H1 (cell line): Measurements from ENCODE around the gene VAT1. TPM values are rescaled to one million over a fixed set of nuclear protein-coding genes. Genes with fewer than 3 reads are reported as not detected.
A peak's percentile ranks its signal among the peaks of the same experiment; 100 is the strongest.

Experiments
- CTCF ChIA-PET: fragments of 300-600 bp; sonication (Branson Sonifier 250); formaldehyde crosslinking; loops from one replicate; lab custom pipeline; 2021; ENCODE audit not compliant: partially characterized antibody; lab: Charles Lee
- POLR2A ChIA-PET: fragments of 300-600 bp; sonication (Branson Sonifier 250); formaldehyde crosslinking; loops from one replicate; lab custom pipeline; 2021; ENCODE audit warnings: inconsistent platforms; ENCODE audit not compliant: partially characterized antibody; lab: Charles Lee
- DNase-seq, 2 experiments: peaks; one replicate each; pipeline versions ENCODE4 v3.0.0 to v3.0.0-alpha.2; 2010 to 2022; ENCODE audit warnings: low spot score in 2 of 2, low read depth in 1 of 2, mixed read lengths in 1 of 2
- FAIRE-seq: peaks from 2 replicates; lab custom pipeline; 2011; peaks lifted over from hg19 to GRCh38; lab: Jason Lieb, UNC
- H2AFZ ChIP-seq: 2 replicates; pipeline ENCODE4 v1.8.1; 2012; ENCODE audit warnings: low read length, inconsistent platforms
- H2AK5ac ChIP-seq: 2 replicates; pipeline ENCODE4 v1.6.1; 2013; ENCODE audit warnings: low read depth, low read length
- H2BK120ac ChIP-seq: replicated peaks from 2 replicates; pipeline ENCODE3; 2013; ENCODE audit warnings: low read depth, low read length, inconsistent platforms
- H2BK12ac ChIP-seq: 2 replicates; pipeline ENCODE4 v1.6.1; 2013; ENCODE audit warnings: low read depth, low read length
- H2BK15ac ChIP-seq: 2 replicates; pipeline ENCODE4 v1.6.1; 2013; ENCODE audit warnings: low read length
- H2BK20ac ChIP-seq: 2 replicates; pipeline ENCODE4 v1.6.1; 2013; ENCODE audit warnings: low read length
- H2BK5ac ChIP-seq: 2 replicates; pipeline ENCODE4 v1.6.1; 2013; ENCODE audit warnings: low read depth, low read length
- H3K14ac ChIP-seq: 2 replicates; pipeline ENCODE4 v1.6.1; 2013; ENCODE audit warnings: inconsistent platforms; ENCODE audit not compliant: insufficient read length
- H3K18ac ChIP-seq: 2 replicates; pipeline ENCODE4 v1.6.1; 2013; ENCODE audit warnings: low read length; ENCODE audit errors: extremely low read depth
- H3K23ac ChIP-seq: 2 replicates; pipeline ENCODE4 v1.6.1; 2013; ENCODE audit warnings: inconsistent platforms; ENCODE audit not compliant: insufficient read length
- H3K23me2 ChIP-seq: 2 replicates; pipeline ENCODE4 v1.6.1; 2013; ENCODE audit warnings: low read depth, low read length
- H3K27ac ChIP-seq: 2 replicates; pipeline ENCODE4 v1.6.1; 2011; ENCODE audit warnings: low read depth, low read length, inconsistent platforms
- H3K27me3 ChIP-seq, 4 experiments: replicated peaks in 1 of 4; 1 replicate in 1 of 4; 2 replicates in 3 of 4; pipeline versions ENCODE4 v1.6.1 to v1.8.1; 2011 to 2013; ENCODE audit warnings: low read length in 3 of 4, mild to moderate bottlenecking in 3 of 4, inconsistent platforms in 2 of 4, mixed read lengths in 2 of 4, moderate library complexity in 1 of 4; ENCODE audit not compliant: control insufficient read depth in 3 of 4, insufficient read depth in 3 of 4; ENCODE audit errors: extremely low read depth in 1 of 4
- H3K36me3 ChIP-seq, 4 experiments: 2 replicates each; pipeline versions ENCODE4 v1.6.1 to v1.8.1; 2011 to 2013; ENCODE audit warnings: mild to moderate bottlenecking in 4 of 4, low read length in 3 of 4, moderate library complexity in 2 of 4, control low read depth in 1 of 4, inconsistent platforms in 1 of 4; ENCODE audit not compliant: insufficient read depth in 4 of 4, control insufficient read depth in 2 of 4
- H3K4ac ChIP-seq: replicated peaks from 2 replicates; pipeline ENCODE3; 2013; ENCODE audit warnings: low read length, low read depth, mixed read lengths, inconsistent platforms; ENCODE audit not compliant: insufficient read length
- H3K4me1 ChIP-seq, 4 experiments: replicated peaks in 1 of 4; 1 replicate in 1 of 4; 2 replicates in 3 of 4; pipeline versions ENCODE4 v1.6.1 to v1.8.1; 2011 to 2013; ENCODE audit warnings: low read length in 3 of 4, inconsistent platforms in 2 of 4, mixed read lengths in 1 of 4; ENCODE audit not compliant: insufficient read depth in 4 of 4, control insufficient read depth in 3 of 4
- H3K4me2 ChIP-seq, 2 experiments: 2 replicates each; pipeline versions ENCODE4 v1.6.1 to v1.8.1; 2011 to 2013; ENCODE audit warnings: low read depth in 2 of 2, low read length in 2 of 2, control low read depth in 1 of 2, inconsistent platforms in 1 of 2, mild to moderate bottlenecking in 1 of 2; ENCODE audit not compliant: insufficient read depth in 1 of 2
- H3K4me3 ChIP-seq, 4 experiments: fragments of 200-600, 300-600 bp in 1 of 4; sonication (generic), shearing (Covaris generic), sonication (Bioruptor Twin) in 1 of 4; 2 replicates each; pipeline versions ENCODE4 v1.5.1 to v1.8.1; 2011 to 2016; ENCODE audit warnings: low read length in 4 of 4, low read depth in 3 of 4, control low read depth in 2 of 4, inconsistent platforms in 2 of 4, mild to moderate bottlenecking in 2 of 4, mixed read lengths in 1 of 4, moderate library complexity in 1 of 4; ENCODE audit not compliant: insufficient read depth in 2 of 4; ENCODE audit errors: extremely low read depth in 1 of 4
- H3K56ac ChIP-seq: replicated peaks from 2 replicates; pipeline ENCODE3; 2013; ENCODE audit warnings: low read depth, mild to moderate bottlenecking, mixed read lengths, low read length, inconsistent platforms; ENCODE audit not compliant: insufficient read length
- H3K79me1 ChIP-seq: 2 replicates; pipeline ENCODE4 v1.6.1; 2013; ENCODE audit warnings: low read depth, low read length, control low read depth
- H3K79me2 ChIP-seq, 2 experiments: 2 replicates each; pipeline versions ENCODE4 v1.6.1 to v1.8.1; 2012 to 2013; ENCODE audit warnings: low read length in 2 of 2, mild to moderate bottlenecking in 2 of 2, inconsistent platforms in 1 of 2; ENCODE audit not compliant: insufficient read depth in 2 of 2, control insufficient read depth in 1 of 2
- H3K9ac ChIP-seq, 4 experiments: replicated peaks in 1 of 4; 1 replicate in 1 of 4; 2 replicates in 3 of 4; pipeline versions ENCODE4 v1.6.1 to v1.8.1; 2011 to 2013; ENCODE audit warnings: low read depth in 3 of 4, low read length in 3 of 4, control low read depth in 2 of 4, mild to moderate bottlenecking in 2 of 4, moderate library complexity in 2 of 4, inconsistent platforms in 1 of 4; ENCODE audit errors: extremely low read depth in 1 of 4
- H3K9me3 ChIP-seq, 2 experiments: 2 replicates each; pipeline versions ENCODE4 v1.6.1 to v1.8.1; 2012 to 2013; ENCODE audit warnings: mild to moderate bottlenecking in 2 of 2, moderate library complexity in 2 of 2, control low read depth in 1 of 2, inconsistent platforms in 1 of 2, low read depth in 1 of 2, low read length in 1 of 2, mixed read lengths in 1 of 2; ENCODE audit not compliant: insufficient read depth in 2 of 2
- H4K20me1 ChIP-seq, 2 experiments: replicated peaks in 1 of 2; 2 replicates each; pipeline versions ENCODE3 to v1.8.1; 2011 to 2013; ENCODE audit warnings: inconsistent platforms in 2 of 2, low read length in 2 of 2, mild to moderate bottlenecking in 1 of 2; ENCODE audit not compliant: insufficient read depth in 2 of 2, control insufficient read depth in 1 of 2
- H4K5ac ChIP-seq: 2 replicates; pipeline ENCODE4 v1.6.1; 2013; ENCODE audit warnings: low read length, low read depth, mixed read lengths, inconsistent platforms; ENCODE audit not compliant: insufficient read length
- H4K8ac ChIP-seq: 2 replicates; pipeline ENCODE4 v1.8.0; 2013; ENCODE audit warnings: mild to moderate bottlenecking, moderate library complexity, low read length, inconsistent platforms; ENCODE audit not compliant: insufficient read depth; ENCODE audit errors: extremely low read depth
- H4K91ac ChIP-seq: replicated peaks from 2 replicates; pipeline ENCODE3; 2013; ENCODE audit warnings: low read length, mixed read lengths, inconsistent platforms; ENCODE audit not compliant: insufficient read length
- KDM1A ChIP-seq: fragments of 200-600, 300-600 bp; sonication (generic); IDR thresholded peaks from 2 replicates; pipeline ENCODE4 v1.7.1; 2016; ENCODE audit warnings: mild to moderate bottlenecking, low read length, borderline replicate concordance
- KDM4A ChIP-seq: IDR thresholded peaks from one replicate; pipeline ENCODE4 v1.7.1; 2012; ENCODE audit warnings: low read depth, mild to moderate bottlenecking, moderate library complexity, low read length, inconsistent platforms; ENCODE audit not compliant: severe bottlenecking
- KDM5A ChIP-seq: fragments of 200-600 bp; IDR thresholded peaks from 2 replicates; pipeline ENCODE4 v1.7.1; 2012; ENCODE audit warnings: mild to moderate bottlenecking, low read length, inconsistent platforms, mixed read lengths
- SIX5 ChIP-seq: IDR thresholded peaks from 2 replicates; pipeline ENCODE4 v1.6.1; 2011; ENCODE audit warnings: mild to moderate bottlenecking, low read depth, low read length
- TEAD4 ChIP-seq: IDR thresholded peaks from 2 replicates; pipeline ENCODE4 v1.6.1; 2012; ENCODE audit warnings: low read depth, low read length, inconsistent platforms, mixed read lengths
- USF2 ChIP-seq: IDR thresholded peaks from 2 replicates; pipeline ENCODE4 v1.6.1; 2011; ENCODE audit warnings: low read length, improper control_type of control experiment
- WGBS, 2 experiments: shearing (Covaris generic) in 1 of 2; methylation state at CpG; one replicate each; pipeline versions ENCODE4 v1.1.6 to v1.1.7; 2013 to 2015; ENCODE audit warnings: low lambda C conversion rate in 2 of 2, mixed read lengths in 2 of 2, inconsistent platforms in 1 of 2, low coverage in 1 of 2, missing lambda C conversion rate in 1 of 2; ENCODE audit not compliant: insufficient replicate concordance in 2 of 2, insufficient coverage in 1 of 2, insufficient read length in 1 of 2; ENCODE audit errors: extremely low coverage in 1 of 2, missing lambda C conversion rate in 1 of 2; 5-methylcytosine and 5-hydroxymethylcytosine counted together
- polyA plus RNA-seq, 7 experiments: library from polyadenylated mRNA; depleted of rRNA in 3 of 7; stranded (reverse) in 5 of 7; unstranded in 2 of 7; fragments of >200 nt in 5 of 7; fragments of 200-250 nt in 2 of 7; gene quantifications; 1 replicate in 5 of 7; 2 replicates in 1 of 7; 4 replicates in 1 of 7; pipeline versions ENCODE4 v1.2.1 to v1.2.3, GENCODE V29; 2011 to 2013; ENCODE audit warnings: missing spikeins in 2 of 7, mixed read lengths in 2 of 7
- total RNA-seq: library from RNA; stranded (reverse); fragmentation: NEBNext Ultra II Directional; extraction: Animal tissue kit (Norgen Biotek cat#: 25700); gene quantifications from 2 replicates; pipeline ENCODE4 v1.2.1, GENCODE V29; 2021

The VAT1 gene
- total and polyA plus RNA-seq, 2 of the 8 experiments (the other 6 are each of a cell fraction or from before 2014, with no cell fraction given): 200 to 295 TPM

GRCh38 chr17:43034894-43035293, 12.7 kb upstream of the VAT1 start:
- H3K27me3 ChIP-seq: no peaks in the 10 kb centered on the region
- no peak overlapping the region for H3K23ac ChIP-seq
- H4K91ac ChIP-seq: peak overlapping the region; percentile 4
- H3K79me1 ChIP-seq: no peaks in the 10 kb centered on the region
- 72% methylated on average over 3 of the region's 3 CpGs; no CpG with 5 or more reads in 1 of the 2 experiments for WGBS, 2 experiments
- 0 out of 8 replicates have a peak overlapping the region, but pooled peaks of 1 of the 4 experiments have one; percentile 48 for H3K4me3 ChIP-seq
- H3K14ac ChIP-seq: no peak overlapping the region
- H2AFZ ChIP-seq: no peak overlapping the region
- H2AK5ac ChIP-seq: no peak overlapping the region
- peak overlapping the region; percentile 34; the same call in 1 of the 2 replicates for H2BK20ac ChIP-seq
- no peak overlapping the region for H4K5ac ChIP-seq
- H3K9ac ChIP-seq: no peak overlapping the region; a peak in 2 of 7 replicates
- no peak overlapping the region for H3K56ac ChIP-seq
- H3K18ac ChIP-seq: peak overlapping the region; percentile 72; the same call in 1 of the 2 replicates
- no peaks in the 10 kb centered on the region for H3K79me2 ChIP-seq
- FAIRE-seq: no peak
- peak overlapping the region; percentile 2; the same call in 1 of the 2 replicates for H2BK12ac ChIP-seq
- H3K27ac ChIP-seq: no peak overlapping the region
- ChIA-PET CTCF (interaction anchor here (0.5 to 5.0 kb wide), 3 partner anchors 11 to 209 kb away, joined by 3 to 26 read pairs (median 4); partner anchors contain the start of gene RND2), POLR2A (interaction anchor here (1.5 to 3.4 kb wide), 7 partner anchors 9 to 280 kb away, joined by 3 to 12 read pairs (median 9); partner anchors contain the start of genes RPL27 and VAT1)
- peaks cover 2% of the 10 kb centered on the region; the same call in 1 of the 2 replicates for H3K23me2 ChIP-seq
- H3K4me1 ChIP-seq: peaks cover 15 to 30% (median 26%) of the 10 kb centered on the region in 4 experiments
- 0 out of 2 replicates have a peak overlapping the region, but pooled peaks have one; percentile 19 for H4K8ac ChIP-seq
- H2BK5ac ChIP-seq: 0 out of 2 replicates have a peak overlapping the region, but pooled peaks have one; percentile 50
- H4K20me1 ChIP-seq: no peaks in the 10 kb centered on the region
- H3K4ac ChIP-seq: no peak overlapping the region
- H2BK120ac ChIP-seq: no peak overlapping the region
- TF ChIP-seq TEAD4 (no peak), KDM1A (peak; percentile 49; the same call in 1 of the 2 replicates), KDM5A (no peak), SIX5 (no peak), USF2 (no peak), KDM4A (no peak)
- H3K4me2 ChIP-seq: peak overlapping the region; percentile 64 to 82; a peak in 3 of 4 replicates
- H3K9me3 ChIP-seq: no peaks in the 10 kb centered on the region
- DNase-seq: no peak
- H3K36me3 ChIP-seq: peaks cover 0 to 5% (median 0%) of the 10 kb centered on the region in 4 experiments; a peak in 1 of 8 replicates
- H2BK15ac ChIP-seq: no peak overlapping the region; the same call in 1 of the 2 replicates
